AG09309 (cell line): ENCODE measurements around the gene COX4I1.

Source experiments
- DNase-seq: peaks from one replicate; pipeline ENCODE4 v3.0.0-alpha.2; 2010; ENCODE audit warnings: low read depth
- H3K4me3 ChIP-seq: 2 replicates; pipeline ENCODE4 v1.5.1; 2011; ENCODE audit warnings: mild to moderate bottlenecking, low read depth, low read length, moderate library complexity; ENCODE audit not compliant: control insufficient read depth
- TF ChIP-seq, protein P1 (sequence below): IDR thresholded peaks from 2 replicates; pipeline ENCODE4 v1.5.1; 2011; ENCODE audit warnings: mild to moderate bottlenecking, low read depth, low read length, inconsistent platforms; ENCODE audit not compliant: insufficient read depth, control insufficient read depth; ENCODE audit errors: missing control alignments

The COX4I1 gene

DNA sequence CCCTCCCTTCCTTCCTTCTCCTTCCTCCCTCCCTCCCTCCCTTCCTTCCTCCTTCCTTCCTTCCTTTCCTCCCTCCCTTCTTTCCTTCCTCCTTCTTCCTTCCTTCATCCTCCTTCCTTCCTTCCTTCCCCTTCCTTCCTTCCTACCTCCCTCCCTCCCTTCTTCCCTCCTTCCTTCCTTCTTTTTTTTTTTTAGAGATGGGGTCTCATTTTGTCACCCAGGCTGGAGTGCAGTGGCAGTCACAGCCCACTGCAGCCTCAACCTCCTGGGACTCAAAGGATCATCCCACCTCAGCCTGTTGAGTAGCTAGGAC, 44.6 kb downstream of the COX4I1 start:
- no peak overlapping the region for H3K4me3 ChIP-seq
- no peak for DNase-seq
- TF ChIP-seq, protein P1, sequence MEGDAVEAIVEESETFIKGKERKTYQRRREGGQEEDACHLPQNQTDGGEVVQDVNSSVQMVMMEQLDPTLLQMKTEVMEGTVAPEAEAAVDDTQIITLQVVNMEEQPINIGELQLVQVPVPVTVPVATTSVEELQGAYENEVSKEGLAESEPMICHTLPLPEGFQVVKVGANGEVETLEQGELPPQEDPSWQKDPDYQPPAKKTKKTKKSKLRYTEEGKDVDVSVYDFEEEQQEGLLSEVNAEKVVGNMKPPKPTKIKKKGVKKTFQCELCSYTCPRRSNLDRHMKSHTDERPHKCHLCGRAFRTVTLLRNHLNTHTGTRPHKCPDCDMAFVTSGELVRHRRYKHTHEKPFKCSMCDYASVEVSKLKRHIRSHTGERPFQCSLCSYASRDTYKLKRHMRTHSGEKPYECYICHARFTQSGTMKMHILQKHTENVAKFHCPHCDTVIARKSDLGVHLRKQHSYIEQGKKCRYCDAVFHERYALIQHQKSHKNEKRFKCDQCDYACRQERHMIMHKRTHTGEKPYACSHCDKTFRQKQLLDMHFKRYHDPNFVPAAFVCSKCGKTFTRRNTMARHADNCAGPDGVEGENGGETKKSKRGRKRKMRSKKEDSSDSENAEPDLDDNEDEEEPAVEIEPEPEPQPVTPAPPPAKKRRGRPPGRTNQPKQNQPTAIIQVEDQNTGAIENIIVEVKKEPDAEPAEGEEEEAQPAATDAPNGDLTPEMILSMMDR: no peak

DNA sequence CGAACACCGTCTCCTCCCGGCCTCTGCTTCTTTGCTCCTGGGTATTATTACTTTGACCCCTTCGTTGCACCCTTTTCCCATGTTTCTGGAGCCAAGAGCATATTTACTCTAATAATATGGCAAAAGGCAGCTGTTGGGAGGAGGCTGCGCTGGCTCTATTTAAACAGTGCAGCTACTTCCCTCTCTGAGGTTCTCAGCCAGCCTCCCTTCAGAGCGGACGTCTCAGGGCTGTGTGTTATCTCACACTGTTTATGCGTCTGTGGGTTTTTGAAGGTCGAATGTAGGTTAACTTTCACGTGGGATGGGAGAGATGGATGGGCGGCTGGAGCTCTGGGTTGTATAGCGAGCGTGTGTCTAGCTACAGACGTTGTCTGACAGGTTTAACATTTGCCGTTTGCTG, 45.3 kb downstream of the COX4I1 start:
- no peak overlapping the region for H3K4me3 ChIP-seq
- TF ChIP-seq, protein P1: no peak
- DNase-seq: no peak

DNA sequence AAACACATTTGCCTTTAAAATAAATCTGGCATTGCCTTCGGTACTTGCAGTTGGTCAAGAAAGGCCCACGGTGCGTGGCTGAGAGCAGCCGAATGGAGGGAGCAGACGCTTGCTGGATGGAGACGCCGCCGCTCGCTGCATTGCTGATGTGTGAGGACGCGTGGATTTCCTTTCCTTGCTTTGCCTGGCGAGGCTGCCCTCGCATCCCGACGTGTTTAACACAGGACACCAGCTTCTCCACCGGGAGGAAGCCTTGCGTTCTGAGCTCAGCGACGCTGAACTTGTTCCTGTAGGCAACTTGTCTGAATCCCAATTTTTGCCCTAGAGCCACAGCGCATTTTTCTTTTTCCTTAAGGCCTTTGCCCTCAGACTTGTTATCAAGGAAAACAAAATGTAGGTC, 45.8 kb downstream of the COX4I1 start:
- H3K4me3 ChIP-seq: no peak overlapping the region
- no peak for DNase-seq
- TF ChIP-seq, protein P1: no peak

DNA sequence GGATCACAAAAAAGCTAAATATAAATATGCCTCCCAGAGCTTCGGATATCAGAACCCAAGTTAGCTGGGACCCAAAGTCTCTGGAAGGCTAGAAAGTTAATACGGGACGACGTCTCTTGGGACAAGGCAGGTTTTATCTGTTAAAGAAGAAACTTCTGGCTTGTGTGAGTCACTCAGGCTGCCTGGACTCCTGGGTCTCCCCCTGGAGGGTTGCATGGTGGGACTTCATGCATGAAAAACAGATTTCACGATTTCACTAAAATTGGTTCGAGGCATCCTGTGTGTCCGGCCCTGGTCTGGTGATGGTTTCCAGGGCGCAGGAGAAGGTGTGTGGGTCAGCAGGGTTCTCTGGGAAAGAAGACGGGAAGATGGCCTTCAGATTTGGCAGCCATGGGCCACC, 47.0 kb downstream of the COX4I1 start:
- TF ChIP-seq, protein P1: no peak
- DNase-seq: no peak
- H3K4me3 ChIP-seq: no peak overlapping the region

DNA sequence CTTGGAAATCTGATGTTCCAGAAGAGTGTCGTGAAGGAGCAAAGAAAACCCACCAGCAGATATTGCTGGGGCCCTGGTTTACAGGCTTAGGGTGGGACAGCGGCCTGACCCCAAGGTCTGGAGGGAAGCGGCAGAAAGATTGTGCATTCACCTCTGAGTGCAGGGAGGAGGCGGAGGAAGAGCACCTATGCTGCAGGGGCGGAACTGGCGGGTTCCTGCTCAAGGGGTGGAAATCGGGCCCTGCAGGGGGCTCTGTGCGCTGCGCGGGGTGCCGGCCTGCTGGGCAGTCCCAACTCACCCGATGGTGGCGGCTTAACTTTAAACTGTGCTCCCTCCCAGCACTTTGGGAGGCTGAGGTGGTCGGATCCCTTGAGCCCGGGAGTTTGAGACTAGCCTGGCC, 47.5 kb downstream of the COX4I1 start:
- TF ChIP-seq, protein P1: no peak
- DNase-seq: no peak
- no peak overlapping the region for H3K4me3 ChIP-seq

DNA sequence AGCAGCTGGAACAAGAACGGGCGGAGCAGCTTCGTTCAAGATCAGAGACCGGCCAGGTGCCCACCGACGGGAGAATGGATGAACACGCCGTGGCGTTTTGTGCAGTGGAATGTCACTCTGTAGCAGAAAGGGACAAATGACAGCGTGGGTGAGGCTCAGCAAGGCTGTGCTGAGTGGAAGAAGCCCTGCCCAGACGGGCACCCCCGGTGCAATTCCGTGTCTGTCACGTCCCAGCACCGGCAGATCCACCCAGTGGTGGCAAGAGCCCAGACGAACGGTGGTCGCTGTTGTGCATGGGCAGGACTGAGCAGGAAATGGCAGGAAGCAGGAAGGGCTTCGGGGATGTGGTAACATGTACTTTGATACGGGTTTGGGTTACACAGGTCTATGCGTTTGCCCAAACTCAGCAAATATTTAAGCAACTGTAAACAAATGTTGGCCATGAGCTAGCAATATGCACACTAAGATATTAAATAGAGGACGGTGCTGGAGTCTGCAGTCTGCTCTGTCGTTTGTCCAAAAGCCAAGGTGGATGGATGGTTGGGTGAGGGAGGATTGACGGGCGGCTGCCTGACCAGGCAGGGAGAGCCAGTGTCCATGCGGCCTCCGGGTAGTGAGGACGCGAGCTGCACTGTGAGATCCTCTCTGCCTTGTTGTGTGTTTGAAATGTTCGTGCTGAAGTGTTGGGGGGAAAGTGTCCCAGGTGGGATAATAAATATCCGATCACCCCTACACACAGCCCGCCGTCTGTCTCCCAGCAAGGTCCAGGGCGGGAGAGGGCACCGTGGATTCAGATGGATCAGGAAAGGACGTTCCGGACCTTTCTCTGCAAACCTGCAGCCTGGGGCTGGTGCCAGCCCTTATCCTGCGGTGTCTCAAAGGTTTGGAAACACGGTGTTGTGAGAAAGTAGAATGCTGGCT, 48.4 kb downstream of the COX4I1 start:
- TF ChIP-seq, protein P1: no peak
- DNase-seq: no peak
- no peak overlapping the region for H3K4me3 ChIP-seq
